ENCODE data around the gene IKBKE. TPM values are rescaled to one million over a fixed set of nuclear protein-coding genes. Genes with fewer than 3 reads are reported as not detected.

The IKBKE gene
- total RNA-seq, 2 donors from 2014 or later: 50.8 to 53.3 TPM

- no peak for ATAC-seq
- no peak overlapping the region for H3K4me3 Mint-ChIP-seq
- DNase-seq (ENCODE audit: low spot score): no peak
- no peaks in the 10 kb centered on the region for H3K36me3 Mint-ChIP-seq
- H3K9me3 Mint-ChIP-seq: no peaks in the 10 kb centered on the region
- peaks cover 24 to 48% of the 10 kb centered on the region in 2 donors for H3K4me1 Mint-ChIP-seq (ENCODE audit: low read depth in 2 of 2)
- no peaks in the 10 kb centered on the region for H3K27me3 Mint-ChIP-seq
- H3K27ac Mint-ChIP-seq: peak overlapping the region in 1 of 2 donors; percentile 95
Measured at GRCh38 chr1:206498685-206499084, 28.4 kb downstream of the IKBKE start.

GRCh38 chr1:206500046-206500445 is 29.8 kb downstream of the IKBKE start:
- no peak overlapping the region for H3K27ac Mint-ChIP-seq
- peaks cover 38 to 58% of the 10 kb centered on the region in 2 donors for H3K4me1 Mint-ChIP-seq (ENCODE audit: low read depth in 2 of 2)
- no peaks in the 10 kb centered on the region for H3K36me3 Mint-ChIP-seq
- ATAC-seq (no peak), DNase-seq (ENCODE audit: low spot score) (no peak)
- no peaks in the 10 kb centered on the region for H3K9me3 Mint-ChIP-seq
- no peaks in the 10 kb centered on the region for H3K27me3 Mint-ChIP-seq
- H3K4me3 Mint-ChIP-seq: no peak overlapping the region

- H3K9me3 Mint-ChIP-seq: no peaks in the 10 kb centered on the region
- H3K4me3 Mint-ChIP-seq: no peak overlapping the region
- no peak for ATAC-seq
- H3K4me1 Mint-ChIP-seq (ENCODE audit: low read depth in 2 of 2): peaks cover 46 to 62% of the 10 kb centered on the region in 2 donors
- no peaks in the 10 kb centered on the region for H3K36me3 Mint-ChIP-seq
- DNase-seq (ENCODE audit: low spot score): no peak
- H3K27me3 Mint-ChIP-seq: no peaks in the 10 kb centered on the region
- H3K27ac Mint-ChIP-seq: peak overlapping the region in 1 of 2 donors; percentile 81
Measured at GRCh38 chr1:206501881-206502280, 31.6 kb downstream of the IKBKE start.

- Mint-ChIP-seq H3K4me3 (no peak overlapping the region), H3K4me1 (ENCODE audit: low read depth in 2 of 2) (peaks cover 42 to 57% of the 10 kb centered on the region in 2 donors), H3K9me3 (no peaks in the 10 kb centered on the region), H3K27ac (peak overlapping the region in 1 of 2 donors; percentile 81), H3K27me3 (no peaks in the 10 kb centered on the region), H3K36me3 (no peaks in the 10 kb centered on the region)
- ATAC-seq: no peak
- no peak for DNase-seq (ENCODE audit: low spot score)
Measured at GRCh38 chr1:206502403-206502802, 32.1 kb downstream of the IKBKE start.

- peak overlapping the region; percentile 81 for H3K4me3 Mint-ChIP-seq
- H3K9me3 Mint-ChIP-seq: no peaks in the 10 kb centered on the region
- ATAC-seq: no peak
- H3K4me1 Mint-ChIP-seq (ENCODE audit: low read depth in 2 of 2): peaks cover 42 to 57% of the 10 kb centered on the region in 2 donors
- H3K36me3 Mint-ChIP-seq: no peaks in the 10 kb centered on the region
- no peak for DNase-seq (ENCODE audit: low spot score)
- H3K27ac Mint-ChIP-seq: peak overlapping the region; percentile 58 to 81
- H3K27me3 Mint-ChIP-seq: no peaks in the 10 kb centered on the region
Measured at GRCh38 chr1:206502812-206503211, 32.5 kb downstream of the IKBKE start.

GRCh38 chr1:206503591-206504362 is 33.5 kb downstream of the IKBKE start:
- peak overlapping the region; percentile 81 for H3K4me3 Mint-ChIP-seq
- H3K27me3 Mint-ChIP-seq: no peaks in the 10 kb centered on the region
- no peaks in the 10 kb centered on the region for H3K9me3 Mint-ChIP-seq
- peaks cover 47 to 55% of the 10 kb centered on the region in 2 donors for H3K4me1 Mint-ChIP-seq (ENCODE audit: low read depth in 2 of 2)
- peak overlapping the region; percentile 58 to 81 for H3K27ac Mint-ChIP-seq
- DNase-seq (ENCODE audit: low spot score) (peak; percentile 90), ATAC-seq (peak; percentile 84 to 85)
- H3K36me3 Mint-ChIP-seq: no peaks in the 10 kb centered on the region

GRCh38 chr1:206504363-206504713 is 34.1 kb downstream of the IKBKE start:
- H3K4me1 Mint-ChIP-seq (ENCODE audit: low read depth in 2 of 2): peaks cover 53 to 58% of the 10 kb centered on the region in 2 donors
- H3K4me3 Mint-ChIP-seq: peak overlapping the region; percentile 81
- DNase-seq (ENCODE audit: low spot score) (no peak), ATAC-seq (no peak)
- no peaks in the 10 kb centered on the region for H3K36me3 Mint-ChIP-seq
- peaks cover 0 to 2% of the 10 kb centered on the region in 2 donors for H3K27me3 Mint-ChIP-seq
- H3K9me3 Mint-ChIP-seq: no peaks in the 10 kb centered on the region
- peak overlapping the region; percentile 58 to 81 for H3K27ac Mint-ChIP-seq

GRCh38 chr1:206505702-206506355 is 35.6 kb downstream of the IKBKE start:
- Mint-ChIP-seq H3K36me3 (no peaks in the 10 kb centered on the region), H3K4me3 (peak overlapping the region; percentile 90), H3K9me3 (no peaks in the 10 kb centered on the region), H3K27me3 (peaks cover 0 to 2% of the 10 kb centered on the region in 2 donors), H3K4me1 (ENCODE audit: low read depth in 2 of 2) (peaks cover 61 to 72% of the 10 kb centered on the region in 2 donors), H3K27ac (peak overlapping the region; percentile 81 to 91)
- ATAC-seq (no peak), DNase-seq (ENCODE audit: low spot score) (peak; percentile 68)

GRCh38 chr1:206506405-206507283 is 36.4 kb downstream of the IKBKE start:
- no peaks in the 10 kb centered on the region for H3K36me3 Mint-ChIP-seq
- no peaks in the 10 kb centered on the region for H3K9me3 Mint-ChIP-seq
- DNase-seq (ENCODE audit: low spot score): peak; percentile 93
- ATAC-seq: peak; percentile 58 to 75
- peak overlapping the region; percentile 81 to 91 for H3K27ac Mint-ChIP-seq
- peaks cover 63 to 76% of the 10 kb centered on the region in 2 donors for H3K4me1 Mint-ChIP-seq (ENCODE audit: low read depth in 2 of 2)
- H3K4me3 Mint-ChIP-seq: peak overlapping the region; percentile 90
- H3K27me3 Mint-ChIP-seq: peaks cover 0 to 2% of the 10 kb centered on the region in 2 donors

- Mint-ChIP-seq H3K27me3 (peaks cover 0 to 2% of the 10 kb centered on the region in 2 donors), H3K27ac (peak within 1 kb of the TSS; percentile 82 to 91), H3K9me3 (no peaks in the 10 kb centered on the region), H3K4me3 (peak within 1 kb of the TSS; percentile 90), H3K36me3 (no peaks in the 10 kb centered on the region), H3K4me1 (ENCODE audit: low read depth in 2 of 2) (peaks cover 63 to 79% of the 10 kb centered on the region in 2 donors)
- ATAC-seq: peak; percentile 84
- peak; percentile 94 for DNase-seq (ENCODE audit: low spot score)
Measured at GRCh38 chr1:206507284-206508129, 37.2 kb downstream of the IKBKE start, which contains the start of gene RASSF5. Gene RASSF5 (plus strand): TSS chr1:206507531. CDS start chr1:206507603, 72 bp downstream.

GRCh38 chr1:206508130-206508889 is 38.0 kb downstream of the IKBKE start:
- Mint-ChIP-seq H3K4me3 (peak overlapping the region; percentile 88), H3K27ac (peak overlapping the region; percentile 41 to 82)

GRCh38 chr1:206508956-206509355 is 38.7 kb downstream of the IKBKE start:
- H3K27ac Mint-ChIP-seq: peak overlapping the region; percentile 41 to 82
- H3K4me3 Mint-ChIP-seq: peak overlapping the region; percentile 88

More at GRCh38 chr1:206508130-206508889, 38.0 kb downstream of the IKBKE start:
- Mint-ChIP-seq H3K4me1 (ENCODE audit: low read depth in 2 of 2) (peaks cover 55 to 74% of the 10 kb centered on the region in 2 donors), H3K36me3 (no peaks in the 10 kb centered on the region), H3K27me3 (peaks cover 0 to 2% of the 10 kb centered on the region in 2 donors), H3K9me3 (no peaks in the 10 kb centered on the region)
- no peak for ATAC-seq
- DNase-seq (ENCODE audit: low spot score): no peak

More at GRCh38 chr1:206508956-206509355, 38.7 kb downstream of the IKBKE start:
- ATAC-seq: no peak
- DNase-seq (ENCODE audit: low spot score): no peak
- Mint-ChIP-seq H3K9me3 (no peaks in the 10 kb centered on the region), H3K36me3 (no peaks in the 10 kb centered on the region), H3K27me3 (peaks cover 0 to 2% of the 10 kb centered on the region in 2 donors), H3K4me1 (ENCODE audit: low read depth in 2 of 2) (peaks cover 49 to 74% of the 10 kb centered on the region in 2 donors)

Data from natural killer cell treated with Interleukin-12 subunit alpha and Interleukin-12 subunit beta and Interleukin-15 and Interleukin-18, amount 100 ng/mL, for 72 hours (primary cell).